Vagina (tissue), 2 donors: Measurements from ENCODE around the gene FOXL2. TPM values are rescaled to one million over a fixed set of nuclear protein-coding genes. Genes with fewer than 3 reads are reported as not detected.

Experiments
- DNase-seq, 2 donors: peaks; one replicate each; pipeline ENCODE4 v3.0.0-alpha.2; 2017; ENCODE audit errors: extremely low spot score in 2 of 2
- H3K27ac ChIP-seq: fragments of 200-600 bp; sonication (generic); one replicate; pipeline ENCODE4 v1.5.1; 2019
- H3K27me3 ChIP-seq: fragments of 200-600 bp; sonication (generic); one replicate; pipeline ENCODE4 v1.5.1; 2019
- H3K36me3 ChIP-seq, 2 donors: fragments of 200-600 bp; sonication (generic); one replicate each; pipeline ENCODE4 v1.5.1; 2017 to 2019
- H3K4me1 ChIP-seq: fragments of 200-600 bp; sonication (generic); one replicate; pipeline ENCODE4 v1.5.1; 2019
- H3K4me3 ChIP-seq, 2 donors: fragments of 200-600 bp; sonication (generic); 1 replicate in 1 of 2; 2 replicates in 1 of 2; pipeline ENCODE4 v1.5.1; 2016 to 2019
- H3K9me3 ChIP-seq: fragments of 200-600 bp; sonication (generic); one replicate; pipeline ENCODE4 v1.5.1; 2019
- POLR2A ChIP-seq, 2 donors: fragments of 450-650 bp; IDR thresholded peaks; one replicate each; pipeline ENCODE4 v1.6.1; 2017; ENCODE audit warnings: antibody characterized with exemption in 2 of 2, mild to moderate bottlenecking in 2 of 2, moderate library complexity in 2 of 2
- POLR2AphosphoS5 ChIP-seq, 2 donors: sonication (generic); formaldehyde crosslinking; IDR thresholded peaks; one replicate each; pipeline ENCODE4 v1.9.0; 2017; ENCODE audit warnings: antibody characterized with exemption in 2 of 2, mild to moderate bottlenecking in 2 of 2, low read depth in 1 of 2; ENCODE audit not compliant: insufficient read depth in 1 of 2
- intact Hi-C: fragments of 100-400 bp; cut with DNase I; formaldehyde crosslinking; loops from one replicate; pipeline ENCODE4 v1.15.1; 2023
- total RNA-seq: library from RNA; depleted of rRNA; stranded (reverse); fragments of >200 nt; gene quantifications from one replicate; pipeline ENCODE4 v1.2.3, GENCODE V29; 2016
- TF ChIP-seq, protein P1 (sequence below), 3 experiments: fragments of 450-650 bp in 2 of 3; fragments of 200-600 bp in 1 of 3; sonication (generic) in 1 of 3; IDR thresholded peaks; one replicate each; pipeline ENCODE4 v1.5.1; 2017 to 2019; ENCODE audit warnings: antibody characterized with exemption in 3 of 3, mild to moderate bottlenecking in 2 of 3, moderate library complexity in 2 of 3

Gene FOXL2
- total RNA-seq, 1 donor from 2014 or later: 1.5 TPM

DNA sequence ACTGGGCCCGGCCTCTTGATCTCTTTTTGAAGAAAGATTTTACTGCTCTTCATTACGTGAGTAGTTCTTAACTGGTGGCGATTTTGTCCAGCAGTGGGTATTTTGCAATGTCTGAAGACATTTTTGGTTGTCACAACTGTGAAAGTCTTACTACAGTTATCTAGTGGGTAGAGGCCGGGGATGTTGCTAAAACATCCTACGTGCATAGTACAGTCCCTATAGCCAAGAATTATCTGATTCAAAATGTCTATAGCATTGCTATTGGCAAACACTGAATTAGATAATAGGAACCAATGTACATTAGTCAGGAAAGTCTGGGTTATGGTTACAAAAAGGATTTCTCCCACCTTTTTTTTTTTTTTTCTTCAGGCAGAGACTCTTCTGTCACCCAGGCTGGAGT lies 38.1 kb downstream of the FOXL2 start:
- H3K27ac ChIP-seq: no peak overlapping the region
- TF ChIP-seq POLR2AphosphoS5 (IDR thresholded peaks at IDR 0.05; ENCODE audit: insufficient read depth in 1 of 2, low read depth in 1 of 2) (no peak), POLR2A (IDR thresholded peaks at IDR 0.05) (no peak)
- TF ChIP-seq, protein P1, sequence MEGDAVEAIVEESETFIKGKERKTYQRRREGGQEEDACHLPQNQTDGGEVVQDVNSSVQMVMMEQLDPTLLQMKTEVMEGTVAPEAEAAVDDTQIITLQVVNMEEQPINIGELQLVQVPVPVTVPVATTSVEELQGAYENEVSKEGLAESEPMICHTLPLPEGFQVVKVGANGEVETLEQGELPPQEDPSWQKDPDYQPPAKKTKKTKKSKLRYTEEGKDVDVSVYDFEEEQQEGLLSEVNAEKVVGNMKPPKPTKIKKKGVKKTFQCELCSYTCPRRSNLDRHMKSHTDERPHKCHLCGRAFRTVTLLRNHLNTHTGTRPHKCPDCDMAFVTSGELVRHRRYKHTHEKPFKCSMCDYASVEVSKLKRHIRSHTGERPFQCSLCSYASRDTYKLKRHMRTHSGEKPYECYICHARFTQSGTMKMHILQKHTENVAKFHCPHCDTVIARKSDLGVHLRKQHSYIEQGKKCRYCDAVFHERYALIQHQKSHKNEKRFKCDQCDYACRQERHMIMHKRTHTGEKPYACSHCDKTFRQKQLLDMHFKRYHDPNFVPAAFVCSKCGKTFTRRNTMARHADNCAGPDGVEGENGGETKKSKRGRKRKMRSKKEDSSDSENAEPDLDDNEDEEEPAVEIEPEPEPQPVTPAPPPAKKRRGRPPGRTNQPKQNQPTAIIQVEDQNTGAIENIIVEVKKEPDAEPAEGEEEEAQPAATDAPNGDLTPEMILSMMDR (IDR thresholded peaks at IDR 0.05): no peak
- no peak overlapping the region for H3K4me3 ChIP-seq
- H3K9me3 ChIP-seq: no peaks in the 10 kb centered on the region
- no peaks in the 10 kb centered on the region for H3K36me3 ChIP-seq
- H3K4me1 ChIP-seq: no peaks in the 10 kb centered on the region
- H3K27me3 ChIP-seq: no peaks in the 10 kb centered on the region
- intact Hi-C loops: no loop called here
- no peak for DNase-seq

GRCh38 chr3:138907539-138907938 lies 39.4 kb downstream of the FOXL2 start:
- DNase-seq: no peak
- H3K27ac ChIP-seq: no peak overlapping the region
- no peak overlapping the region for H3K4me3 ChIP-seq
- no peaks in the 10 kb centered on the region for H3K4me1 ChIP-seq
- no peaks in the 10 kb centered on the region for H3K9me3 ChIP-seq
- no peaks in the 10 kb centered on the region for H3K27me3 ChIP-seq
- no peaks in the 10 kb centered on the region for H3K36me3 ChIP-seq
- intact Hi-C loops: no loop called here
- no peak for TF ChIP-seq POLR2A (IDR thresholded peaks at IDR 0.05)
- TF ChIP-seq, protein P1 (IDR thresholded peaks at IDR 0.05): no peak
- no peak for TF ChIP-seq POLR2AphosphoS5 (IDR thresholded peaks at IDR 0.05; ENCODE audit: insufficient read depth in 1 of 2, low read depth in 1 of 2)

DNA sequence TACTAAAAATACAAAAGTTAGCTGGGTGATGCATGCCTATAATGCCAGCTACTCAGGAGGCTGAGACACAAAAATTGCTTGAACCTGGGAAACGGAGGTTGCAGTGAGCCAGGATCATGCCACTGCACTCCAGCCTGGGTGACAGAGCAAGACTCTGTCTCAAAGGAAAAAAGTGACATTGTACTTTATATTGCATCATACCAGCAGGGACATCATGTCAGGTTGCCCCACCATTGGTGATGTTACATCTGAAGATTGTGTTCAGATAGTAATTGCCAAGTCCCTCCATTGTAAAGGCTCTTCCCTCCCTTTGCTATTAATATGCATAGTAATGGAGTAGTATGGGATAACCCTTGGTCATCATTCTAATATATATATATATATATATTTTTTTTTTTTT lies 44.8 kb downstream of the FOXL2 start:
- H3K27ac ChIP-seq: no peak overlapping the region
- H3K4me3 ChIP-seq: no peak overlapping the region
- no peaks in the 10 kb centered on the region for H3K36me3 ChIP-seq
- no peaks in the 10 kb centered on the region for H3K4me1 ChIP-seq
- no peaks in the 10 kb centered on the region for H3K27me3 ChIP-seq
- H3K9me3 ChIP-seq: no peaks in the 10 kb centered on the region
- DNase-seq: no peak
- intact Hi-C loops: no loop called here
- TF ChIP-seq, protein P1 (IDR thresholded peaks at IDR 0.05): no peak
- TF ChIP-seq POLR2AphosphoS5 (IDR thresholded peaks at IDR 0.05; ENCODE audit: insufficient read depth in 1 of 2, low read depth in 1 of 2): no peak
- TF ChIP-seq POLR2A (IDR thresholded peaks at IDR 0.05): no peak

DNA sequence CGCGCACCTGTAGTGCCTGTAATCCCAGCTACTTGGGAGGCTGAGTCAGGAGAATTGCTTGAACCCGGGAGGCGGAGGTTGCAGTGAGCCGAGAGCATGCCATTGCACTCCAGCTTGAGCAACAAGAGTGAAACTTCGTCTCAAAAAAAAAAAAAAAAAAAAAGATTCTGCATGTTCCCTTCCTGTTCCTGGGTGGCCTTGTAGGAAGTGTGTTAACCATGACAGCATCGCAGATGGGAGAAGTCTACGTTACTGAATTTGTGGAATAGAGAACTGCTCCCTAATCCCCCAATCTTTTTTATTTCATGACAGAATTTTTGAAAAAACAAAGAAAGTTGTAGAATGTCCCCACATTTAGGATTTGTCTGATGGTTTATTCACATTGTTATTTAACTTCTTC lies 45.4 kb downstream of the FOXL2 start:
- TF ChIP-seq, protein P1 (IDR thresholded peaks at IDR 0.05): no peak
- no peak for TF ChIP-seq POLR2AphosphoS5 (IDR thresholded peaks at IDR 0.05; ENCODE audit: insufficient read depth in 1 of 2, low read depth in 1 of 2)
- TF ChIP-seq POLR2A (IDR thresholded peaks at IDR 0.05): no peak
- Histone ChIP-seq H3K4me1 (no peaks in the 10 kb centered on the region), H3K27me3 (no peaks in the 10 kb centered on the region), H3K4me3 (no peak overlapping the region), H3K9me3 (no peaks in the 10 kb centered on the region), H3K36me3 (no peaks in the 10 kb centered on the region), H3K27ac (no peak overlapping the region)
- no peak for DNase-seq
- intact Hi-C loops: no loop called here

- DNase-seq: no peak
- Histone ChIP-seq H3K4me1 (no peaks in the 10 kb centered on the region), H3K9me3 (no peaks in the 10 kb centered on the region), H3K27ac (no peak overlapping the region), H3K36me3 (no peaks in the 10 kb centered on the region), H3K4me3 (no peak overlapping the region), H3K27me3 (no peaks in the 10 kb centered on the region)
- TF ChIP-seq POLR2AphosphoS5 (IDR thresholded peaks at IDR 0.05; ENCODE audit: insufficient read depth in 1 of 2, low read depth in 1 of 2) (no peak), POLR2A (IDR thresholded peaks at IDR 0.05) (no peak)
- TF ChIP-seq, protein P1 (IDR thresholded peaks at IDR 0.05): no peak
- intact Hi-C loops: no loop called here
Measured at GRCh38 chr3:138899351-138899991, 47.5 kb downstream of the FOXL2 start.
